Ammon's horn (tissue), 1 donor: Measurements from ENCODE around the gene MYO16.
"Not testable (repeated sequence)": the region's sequence is repeated elsewhere in the genome, so short reads cannot be mapped to it uniquely, and the experiment has no call there.

Experiments used
- DNase-seq: peaks from one replicate; pipeline ENCODE4 v3.0.0-alpha.2; 2016; ENCODE audit warnings: low spot score

MYO16 gene

DNA sequence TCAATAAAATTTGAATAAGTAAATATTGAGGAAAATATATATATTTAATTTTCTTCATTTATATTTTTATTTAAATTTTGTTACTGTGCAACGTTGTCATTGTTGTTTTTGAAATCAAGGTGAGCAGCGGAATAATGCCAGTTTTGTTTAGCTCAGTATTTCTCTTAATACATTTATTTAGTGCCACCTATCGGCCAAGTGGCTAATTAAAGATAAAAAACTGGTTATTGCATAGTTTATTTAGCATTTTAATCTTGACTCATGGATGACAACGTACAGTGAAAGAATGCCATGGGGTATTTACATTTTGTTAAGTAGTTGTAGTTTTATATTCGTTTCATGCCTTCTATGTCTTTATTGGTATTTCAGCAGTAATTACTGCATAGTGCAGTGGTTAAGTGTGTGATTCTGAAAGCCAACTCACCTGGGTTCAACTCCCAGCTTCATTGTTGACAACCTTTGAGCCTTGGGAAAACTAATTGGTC, 265.9 kb downstream of the MYO16 start:
- DNase-seq: peak; percentile 32

DNA sequence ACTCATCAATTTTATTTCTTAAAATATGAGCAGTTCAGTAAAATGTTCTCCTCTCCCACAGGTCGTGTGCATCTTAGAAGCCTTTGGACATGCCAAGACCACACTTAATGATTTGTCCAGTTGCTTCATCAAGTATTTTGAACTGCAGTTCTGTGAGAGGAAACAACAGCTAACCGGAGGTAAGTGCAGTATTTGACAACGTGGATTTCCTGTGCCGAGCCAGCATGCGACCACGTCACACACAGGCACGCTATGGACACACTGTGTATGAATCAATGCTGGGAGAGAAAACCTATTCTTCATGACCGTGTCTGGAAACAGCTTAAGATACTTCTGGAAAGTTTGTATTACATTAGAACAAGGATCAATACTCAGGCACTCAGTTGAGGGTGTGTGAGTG, 268.5 kb downstream of the MYO16 start:
- DNase-seq: no peak

- no peak for DNase-seq
Measured at GRCh38 chr13:108902405-108903155, 273.2 kb downstream of the MYO16 start.

GRCh38 chr13:108903613-108904012, 274.2 kb downstream of the MYO16 start:
- DNase-seq: no peak

GRCh38 chr13:108911807-108912206, 282.4 kb downstream of the MYO16 start:
- no peak for DNase-seq

- not testable (repeated sequence) for DNase-seq
Measured at GRCh38 chr13:108913731-108914130, 284.3 kb downstream of the MYO16 start.

DNA sequence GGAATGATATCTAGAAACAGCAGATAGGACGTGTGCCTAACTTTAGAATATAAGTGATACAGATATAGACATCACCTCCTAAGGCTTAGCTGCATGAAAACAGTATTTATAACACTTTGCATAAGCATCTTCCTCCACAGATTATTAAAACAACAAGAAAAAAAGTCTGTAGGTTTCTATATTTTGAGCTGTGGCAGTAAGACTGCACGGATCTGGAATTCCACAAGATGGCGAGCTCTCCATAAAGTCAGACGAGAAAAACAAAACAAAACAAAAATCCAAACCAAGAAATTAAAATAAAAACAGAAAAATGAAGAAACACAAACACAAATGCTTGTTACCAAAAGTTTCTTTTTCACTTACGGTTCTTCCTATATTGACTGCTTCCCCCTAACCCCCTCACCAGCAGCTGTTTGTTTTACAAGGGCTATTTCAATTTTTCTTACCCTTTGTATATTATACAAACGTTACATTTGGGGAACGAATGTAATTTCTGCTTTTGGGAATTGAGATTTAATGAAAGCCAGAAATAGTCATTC, 285.8 kb downstream of the MYO16 start:
- DNase-seq: peak; percentile 33

- DNase-seq: peak; percentile 40
Measured at GRCh38 chr13:108915634-108916512, 286.5 kb downstream of the MYO16 start.

DNA sequence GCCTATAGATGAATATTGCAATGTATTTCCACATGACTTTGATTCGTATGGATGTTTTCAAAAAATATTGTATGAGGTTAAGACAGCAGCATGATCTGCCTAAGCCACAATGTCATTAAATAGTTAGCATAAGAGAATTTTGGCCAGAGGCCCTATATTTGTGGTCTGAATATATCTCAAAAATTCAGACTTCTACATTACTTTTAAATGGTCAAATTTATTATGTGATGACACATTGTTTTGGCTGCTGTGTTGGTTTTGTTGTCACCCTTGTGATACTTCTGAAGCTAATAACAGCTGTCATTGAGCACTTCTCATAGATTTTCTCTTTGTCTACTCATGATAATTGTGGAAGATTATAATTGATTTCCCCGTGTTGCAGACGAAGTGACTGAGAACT, 288.2 kb downstream of the MYO16 start:
- DNase-seq: no peak

- no peak for DNase-seq
Measured at GRCh38 chr13:108919036-108919907, 289.9 kb downstream of the MYO16 start.

DNA sequence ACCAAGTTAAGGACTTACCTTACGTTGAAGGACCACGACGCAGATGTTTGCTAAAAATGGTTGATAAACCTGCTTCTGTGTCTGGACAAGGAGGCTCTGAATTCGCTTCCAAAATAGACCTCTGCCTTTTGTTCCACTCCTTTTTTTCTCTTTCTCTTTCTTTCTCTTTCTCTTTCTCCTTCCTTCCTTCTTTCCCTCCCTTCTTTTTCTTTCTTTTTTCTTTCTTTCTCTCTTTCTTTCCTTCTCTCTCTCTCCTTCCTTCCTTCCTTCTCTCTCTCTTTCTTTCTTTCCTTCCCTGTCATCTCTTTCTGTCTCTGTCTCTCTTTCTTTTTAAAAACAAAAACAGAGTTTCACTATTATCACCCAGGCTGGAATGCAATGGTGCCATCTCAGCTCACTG, 290.7 kb downstream of the MYO16 start:
- no peak for DNase-seq

GRCh38 chr13:108921238-108921637, 291.8 kb downstream of the MYO16 start:
- DNase-seq: no peak

GRCh38 chr13:108922108-108922507, 292.7 kb downstream of the MYO16 start:
- DNase-seq: no peak

GRCh38 chr13:108923386-108924047, 294.1 kb downstream of the MYO16 start:
- DNase-seq: no peak

DNA sequence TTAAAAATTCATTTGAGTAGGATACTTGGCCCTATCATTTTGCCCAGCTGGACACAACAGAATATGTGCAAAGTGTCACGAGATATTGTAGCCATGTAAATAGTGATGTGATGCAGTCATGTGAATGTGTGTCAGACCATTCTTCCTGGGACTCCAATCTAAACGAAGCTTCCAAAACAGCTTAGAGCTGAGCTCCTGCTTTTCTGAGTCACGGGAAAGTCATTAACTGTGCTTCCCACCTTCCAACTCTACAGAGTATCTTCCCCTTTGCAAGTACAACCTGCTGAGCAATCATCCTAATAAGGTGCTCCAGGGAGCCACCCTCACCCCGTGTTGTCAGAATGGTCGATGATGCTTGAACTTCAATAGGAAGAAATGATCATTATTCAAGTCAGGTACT, 294.7 kb downstream of the MYO16 start:
- DNase-seq: no peak

DNA sequence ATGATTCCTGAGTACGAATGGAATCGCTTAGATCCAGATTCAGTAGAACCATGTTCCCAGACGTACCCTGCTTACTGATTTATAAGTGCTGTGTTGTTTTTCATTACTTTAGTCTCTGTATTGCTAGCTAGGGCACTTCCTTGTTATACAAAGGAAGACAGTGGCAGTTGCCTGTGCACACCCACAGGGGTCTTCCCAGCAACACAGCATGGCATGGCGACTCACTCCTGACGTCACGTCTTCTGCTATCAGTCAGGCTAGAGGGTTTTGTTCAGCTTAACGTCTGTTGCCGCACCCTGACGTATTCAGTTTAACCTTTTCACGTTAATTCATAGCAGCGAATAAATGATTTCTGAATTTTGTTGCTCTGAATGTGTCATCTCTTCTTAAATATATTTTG, 295.1 kb downstream of the MYO16 start:
- no peak for DNase-seq

DNA sequence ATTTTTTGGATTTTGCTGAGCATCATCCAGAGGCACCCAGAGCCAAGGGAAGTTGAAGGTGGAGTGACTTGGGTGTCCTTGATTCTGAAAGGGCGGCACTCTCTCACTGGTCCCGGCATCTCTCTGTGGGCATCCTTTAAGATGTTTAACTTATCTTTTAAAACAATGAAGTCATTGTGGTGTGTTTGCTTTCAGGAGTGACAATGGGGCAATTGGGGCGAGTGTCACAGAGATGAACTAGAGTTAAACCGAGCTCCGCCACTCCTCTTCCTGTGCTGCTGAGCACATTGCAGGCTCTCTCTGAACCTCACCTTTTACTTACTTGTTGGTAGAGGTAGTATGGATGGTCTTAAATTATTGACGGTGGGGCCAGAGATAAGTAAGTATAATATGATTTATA, 295.7 kb downstream of the MYO16 start:
- no peak for DNase-seq

GRCh38 chr13:108926862-108927261, 297.5 kb downstream of the MYO16 start:
- DNase-seq: no peak

GRCh38 chr13:108927615-108928014, 298.2 kb downstream of the MYO16 start:
- no peak for DNase-seq

- no peak for DNase-seq
Measured at GRCh38 chr13:108929532-108930206, 300.3 kb downstream of the MYO16 start.

DNA sequence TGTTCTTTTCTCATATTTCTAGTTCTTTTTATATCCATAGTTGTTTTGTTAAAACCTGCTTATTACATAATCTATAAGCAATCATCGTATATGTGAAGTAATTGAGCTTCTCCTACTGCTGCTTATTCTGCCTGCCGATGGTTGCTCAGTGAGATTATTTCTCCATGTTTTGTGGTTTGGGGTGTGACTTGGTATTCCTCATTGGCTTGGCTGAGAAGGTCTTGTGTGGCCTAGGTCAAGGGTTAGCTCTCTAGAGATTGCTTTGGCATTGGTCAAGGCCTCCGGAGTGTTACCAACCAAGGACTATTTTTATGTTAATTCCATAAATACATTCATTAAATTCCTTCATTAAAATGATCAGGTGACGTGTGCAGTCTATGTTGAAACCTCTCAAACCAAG, 302.8 kb downstream of the MYO16 start:
- no peak for DNase-seq
